ENCODE results near the gene NOS3. TPM values are rescaled to one million over a fixed set of nuclear protein-coding genes. Genes with fewer than 3 reads are reported as not detected.

NOS3 gene
- total RNA-seq, 4 donors from 2014 or later = 1.4 to 3.2 (median 2.2) TPM

GRCh38 chr7:151032936-151033863 lies 42.4 kb downstream of the NOS3 start:
- Histone ChIP-seq H3K4me1 (peaks cover 5 to 14% (median 9%) of the 10 kb centered on the region in 3 donors), H3K4me3 (no peak overlapping the region), H3K36me3 (peaks cover 9 to 73% (median 16%) of the 10 kb centered on the region in 3 donors), H3K27me3 (no peaks in the 10 kb centered on the region), H3K9me3 (no peaks in the 10 kb centered on the region), H3K27ac (no peak overlapping the region)
- no peak for DNase-seq
- 83 to 89% methylated on average over 6 to 11 of the region's 17 CpGs for WGBS, 2 donors
- TF ChIP-seq CTCF (IDR thresholded peaks at IDR 0.05) = no peak
- TF ChIP-seq POLR2A (IDR thresholded peaks at IDR 0.05) = no peak
- intact Hi-C loops (cut with DNase I) = no loop called here

- H3K27me3 ChIP-seq = no peaks in the 10 kb centered on the region
- H3K9me3 ChIP-seq = no peaks in the 10 kb centered on the region
- no peak for TF ChIP-seq CTCF (IDR thresholded peaks at IDR 0.05)
- TF ChIP-seq POLR2A (IDR thresholded peaks at IDR 0.05) = no peak
- WGBS, 2 donors = 100% methylated on average over 3 of the region's 5 CpGs; no CpG with 5 or more reads in 1 of the 2 donors
- peaks cover 6 to 18% (median 13%) of the 10 kb centered on the region in 3 donors for H3K4me1 ChIP-seq
- intact Hi-C loops (cut with DNase I) = no loop called here
- peaks cover 9 to 73% (median 16%) of the 10 kb centered on the region in 3 donors for H3K36me3 ChIP-seq
- H3K27ac ChIP-seq = no peak overlapping the region
- no peak for DNase-seq
- no peak overlapping the region for H3K4me3 ChIP-seq
These were observed 43.0 kb downstream of the NOS3 start for GRCh38 chr7:151033864-151034249.

- no peak for DNase-seq
- peaks cover 8 to 18% (median 13%) of the 10 kb centered on the region in 3 donors for H3K4me1 ChIP-seq
- no peak overlapping the region for H3K27ac ChIP-seq
- no peaks in the 10 kb centered on the region for H3K27me3 ChIP-seq
- H3K36me3 ChIP-seq = peaks cover 9 to 73% (median 16%) of the 10 kb centered on the region in 3 donors
- H3K9me3 ChIP-seq = no peaks in the 10 kb centered on the region
- WGBS, 2 donors = 77 to 87% methylated on average over 4 to 9 of the region's 21 CpGs
- intact Hi-C loops (cut with DNase I) = no loop called here
- H3K4me3 ChIP-seq = no peak overlapping the region
- no peak for TF ChIP-seq CTCF (IDR thresholded peaks at IDR 0.05)
- TF ChIP-seq POLR2A (IDR thresholded peaks at IDR 0.05) = no peak
These were observed 43.7 kb downstream of the NOS3 start for GRCh38 chr7:151034312-151035025.

GRCh38 chr7:151035026-151035717 lies 44.4 kb downstream of the NOS3 start:
- WGBS, 2 donors = 78 to 90% methylated on average over 12 to 14 of the region's 21 CpGs
- Histone ChIP-seq H3K4me3 (no peak overlapping the region), H3K27me3 (no peaks in the 10 kb centered on the region), H3K4me1 (peaks cover 8 to 19% (median 16%) of the 10 kb centered on the region in 3 donors), H3K9me3 (no peaks in the 10 kb centered on the region), H3K27ac (no peak overlapping the region), H3K36me3 (peaks cover 9 to 73% (median 16%) of the 10 kb centered on the region in 3 donors)
- intact Hi-C loops (cut with DNase I) = no loop called here
- DNase-seq = no peak
- TF ChIP-seq CTCF (IDR thresholded peaks at IDR 0.05) = no peak
- TF ChIP-seq POLR2A (IDR thresholded peaks at IDR 0.05) = no peak

Measured in esophagus squamous epithelium (tissue), 5 donors.